ENCODE measurements around the gene SPAG8. TPM values are rescaled to one million over a fixed set of nuclear protein-coding genes. Genes with fewer than 3 reads are reported as not detected.

SPAG8 gene
- total RNA-seq, 2 experiments from 2014 or later = 1.1 to 1.4 TPM

DNA sequence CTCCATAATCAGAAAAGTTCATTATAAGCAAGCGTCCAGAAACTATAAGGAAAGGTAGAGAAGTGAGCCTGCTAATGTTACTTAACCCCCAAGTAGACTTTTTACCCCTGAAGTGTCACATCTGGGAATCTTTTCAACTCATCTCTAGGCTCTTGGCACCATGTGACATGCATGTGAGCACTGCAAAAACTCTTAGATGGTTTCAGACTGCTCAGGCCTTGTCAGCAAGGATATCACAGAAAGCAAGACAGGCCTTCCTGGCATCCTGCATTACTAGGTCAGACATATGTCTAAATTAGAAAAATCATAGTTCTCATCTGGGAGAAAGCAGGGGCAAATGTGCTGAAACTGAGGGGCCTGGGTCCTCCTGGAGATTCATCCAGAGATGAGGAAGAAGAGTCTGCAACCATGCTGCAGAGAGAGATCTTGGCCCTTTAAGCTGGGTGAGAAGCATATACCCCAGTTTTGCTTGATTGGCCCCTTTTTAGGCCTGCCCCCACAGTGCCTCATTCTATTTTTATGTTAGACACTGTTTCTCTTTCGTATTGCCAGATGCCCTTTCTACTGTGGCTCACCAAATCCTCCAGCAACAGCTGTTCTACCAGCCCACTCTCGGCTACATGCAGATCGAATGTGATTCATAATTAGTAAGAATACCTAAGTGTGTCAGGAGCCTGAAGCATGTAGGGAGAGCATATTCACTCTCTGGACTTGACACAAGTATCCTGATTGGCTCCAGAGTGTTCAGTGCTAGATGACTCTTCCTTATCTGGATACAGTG, 35.9 kb upstream of the SPAG8 start:
- Mint-ChIP-seq H3K4me1 (ENCODE audit: low read depth) (peaks cover 33% of the 10 kb centered on the region), H3K27me3 (no peaks in the 10 kb centered on the region), H3K4me3 (no peak overlapping the region), H3K27ac (no peak overlapping the region), H3K9me3 (no peaks in the 10 kb centered on the region), H3K36me3 (no peaks in the 10 kb centered on the region)
- ChIA-PET CTCF (interaction anchor here (0.7 to 1.2 kb wide), 3 partner anchors 58 to 152 kb away, joined by 3 to 4 read pairs (median 3); no protein-coding TSS in a partner anchor), POLR2A (no interaction called here)
- intact Hi-C loops (cut with micrococcal nuclease) = loop anchor here (2.0 kb wide), 1 partner anchor 33 kb away; the partner anchor contains the start of gene HINT2
- peak; percentile 69 for DNase-seq

DNA sequence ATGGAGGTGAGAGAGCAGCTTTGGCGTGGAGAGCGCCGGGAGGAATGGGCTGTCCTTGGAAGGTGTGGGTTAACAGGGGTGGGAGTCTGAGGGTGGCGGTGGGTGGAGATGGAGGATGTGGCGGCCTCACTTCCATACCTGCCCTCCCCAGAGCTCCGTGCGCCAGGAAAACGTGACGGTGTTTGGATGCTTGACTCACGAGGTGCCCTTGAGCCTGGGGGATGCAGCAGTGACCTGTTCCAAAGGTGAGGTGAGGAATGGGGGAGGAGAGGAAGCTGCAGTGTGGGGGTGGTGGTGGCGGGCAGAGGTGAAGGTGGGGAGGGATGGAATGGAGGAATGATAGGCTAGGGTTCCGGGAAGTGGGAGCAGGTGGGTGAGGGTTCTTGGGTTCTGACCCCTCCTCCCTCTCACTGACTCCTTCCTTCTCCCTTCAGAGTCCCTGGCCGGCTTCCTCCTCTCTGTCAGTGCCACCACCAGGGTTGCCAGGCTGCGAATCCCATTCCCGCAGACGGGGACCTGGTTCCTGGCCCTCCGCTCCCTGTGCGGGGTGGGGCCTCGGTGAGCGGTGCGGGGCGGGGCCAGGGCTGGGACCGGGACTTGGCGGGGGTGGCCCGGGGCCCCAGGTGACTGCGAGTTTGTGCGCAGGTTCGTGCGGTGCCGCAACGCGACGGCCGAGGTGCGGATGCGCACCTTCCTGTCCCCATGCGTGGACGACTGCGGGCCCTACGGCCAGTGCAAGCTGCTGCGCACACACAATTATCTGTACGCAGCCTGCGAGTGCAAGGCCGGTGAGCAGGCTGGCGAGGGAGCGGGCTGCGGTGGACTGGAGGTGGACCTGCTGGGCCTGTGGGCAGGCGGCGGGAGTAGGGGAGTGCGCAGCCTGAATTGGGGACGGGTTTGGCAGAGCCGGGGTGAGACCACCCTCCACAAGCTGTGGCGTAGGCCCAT, 34.0 kb upstream of the SPAG8 start:
- Mint-ChIP-seq H3K27me3 (no peaks in the 10 kb centered on the region), H3K4me3 (no peak overlapping the region), H3K36me3 (no peaks in the 10 kb centered on the region), H3K4me1 (ENCODE audit: low read depth) (peaks cover 36% of the 10 kb centered on the region), H3K27ac (no peak overlapping the region), H3K9me3 (no peaks in the 10 kb centered on the region)
- intact Hi-C loops (cut with micrococcal nuclease) = loop anchor here (2.0 kb wide), 1 partner anchor 17 kb away; the partner anchor contains the start of genes FAM221B and TMEM8B
- ChIA-PET POLR2A (no interaction called here), CTCF (interaction anchor here (0.7 to 1.6 kb wide), 4 partner anchors 12 to 175 kb away, joined by 3 to 9 read pairs (median 4); partner anchors contain the start of gene HINT2)
- DNase-seq = no peak

DNA sequence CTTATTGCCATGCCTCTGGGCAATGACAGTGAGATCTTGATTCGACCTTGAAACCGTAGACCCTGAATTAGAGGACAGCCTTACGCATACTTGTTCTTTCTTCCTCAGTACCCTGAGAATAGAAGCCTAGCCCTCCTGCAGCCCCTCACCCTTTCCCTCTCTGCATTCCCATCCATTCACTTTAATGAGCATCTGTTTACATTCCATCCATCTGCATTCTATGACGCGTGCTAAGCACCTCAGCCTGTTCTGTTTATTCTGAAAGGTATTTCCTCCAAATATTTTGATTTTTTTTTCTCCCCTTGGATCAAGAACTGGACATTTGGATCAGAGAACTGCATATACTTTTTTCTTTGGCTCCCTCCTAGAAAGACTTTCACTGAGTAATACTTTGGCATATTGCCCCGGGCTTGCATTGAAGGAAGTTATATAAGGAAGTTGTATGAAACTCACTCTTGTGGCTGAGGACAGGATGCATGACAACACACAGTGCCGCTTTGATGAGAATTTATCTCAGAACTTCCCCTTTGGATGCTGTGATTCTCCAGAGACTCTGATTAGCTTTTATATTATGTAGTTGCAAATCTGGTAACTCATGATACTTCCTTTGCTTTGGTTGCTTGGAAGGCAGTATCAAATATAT, 32.7 kb upstream of the SPAG8 start:
- intact Hi-C loops (cut with micrococcal nuclease) = loop anchor here (2.0 kb wide), 1 partner anchor 16 kb away; the partner anchor contains the start of genes FAM221B and TMEM8B
- Mint-ChIP-seq H3K9me3 (no peaks in the 10 kb centered on the region), H3K36me3 (no peaks in the 10 kb centered on the region), H3K27me3 (no peaks in the 10 kb centered on the region), H3K4me1 (ENCODE audit: low read depth) (peaks cover 36% of the 10 kb centered on the region), H3K4me3 (no peak overlapping the region), H3K27ac (no peak overlapping the region)
- CTCF ChIA-PET = interaction anchor here (1.6 kb wide), 1 partner anchor 37 kb away, joined by 9 read pairs; no protein-coding TSS in a partner anchor
- DNase-seq = no peak
- POLR2A ChIA-PET = no interaction called here

DNA sequence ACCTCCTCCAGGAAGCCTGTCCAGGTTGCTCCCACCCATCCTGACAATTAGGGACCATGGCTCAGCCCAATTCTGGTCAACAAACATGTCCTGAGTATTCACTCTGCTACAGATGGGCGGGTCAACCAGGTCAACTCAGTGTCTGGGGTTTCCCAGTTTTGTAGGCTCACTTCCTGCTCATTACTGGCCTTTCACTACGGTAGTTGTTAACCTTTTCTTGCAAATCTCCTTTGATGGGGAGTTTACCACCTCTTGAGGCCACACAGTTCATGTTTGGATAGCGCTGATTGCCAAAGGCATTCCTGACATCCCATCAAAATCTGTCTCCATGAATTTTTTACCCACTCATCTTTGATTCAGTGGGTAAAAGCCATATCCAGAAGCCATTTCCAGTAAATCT, 30.7 kb upstream of the SPAG8 start:
- DNase-seq = no peak
- intact Hi-C loops (cut with micrococcal nuclease) = no loop called here
- POLR2A ChIA-PET = no interaction called here
- Mint-ChIP-seq H3K27ac (no peak overlapping the region), H3K36me3 (no peaks in the 10 kb centered on the region), H3K4me1 (ENCODE audit: low read depth) (peaks cover 30% of the 10 kb centered on the region), H3K4me3 (no peak overlapping the region), H3K9me3 (no peaks in the 10 kb centered on the region), H3K27me3 (no peaks in the 10 kb centered on the region)
- CTCF ChIA-PET = no interaction called here

DNA sequence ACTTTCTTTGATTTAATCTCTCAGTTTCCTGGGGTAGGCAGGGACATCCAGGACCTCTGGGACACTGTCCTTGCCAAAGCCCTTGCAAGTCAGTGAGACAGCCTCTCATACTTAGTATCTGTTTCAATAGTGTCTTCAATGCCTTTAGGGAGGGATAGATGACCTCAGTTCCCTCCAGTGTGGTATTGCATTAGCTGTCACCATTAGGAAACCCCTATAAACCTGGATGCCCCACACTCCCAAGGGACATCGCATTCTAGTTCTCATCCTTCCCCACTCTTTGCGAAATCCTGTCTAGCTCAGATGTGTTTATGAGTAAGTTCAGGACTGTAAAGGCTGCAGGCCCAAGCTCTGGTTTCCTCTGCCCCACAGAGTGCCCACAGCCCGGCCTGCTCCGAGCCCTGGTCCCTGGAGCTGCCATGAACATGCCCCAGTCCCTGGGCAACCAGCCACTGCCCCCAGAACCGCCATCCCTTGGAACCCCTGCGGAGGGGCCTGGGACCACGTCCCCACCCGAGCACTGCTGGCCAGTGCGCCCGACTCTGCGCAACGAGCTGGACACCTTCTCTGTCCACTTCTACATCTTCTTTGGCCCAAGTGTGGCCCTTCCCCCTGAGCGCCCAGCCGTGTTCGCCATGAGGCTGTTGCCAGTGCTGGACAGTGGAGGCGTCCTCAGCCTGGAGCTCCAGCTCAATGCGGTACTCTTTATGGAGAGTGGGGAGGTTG, 30.1 kb upstream of the SPAG8 start:
- Mint-ChIP-seq H3K4me1 (ENCODE audit: low read depth) (peaks cover 25% of the 10 kb centered on the region), H3K36me3 (no peaks in the 10 kb centered on the region), H3K9me3 (no peaks in the 10 kb centered on the region), H3K27ac (no peak overlapping the region), H3K27me3 (no peaks in the 10 kb centered on the region), H3K4me3 (no peak overlapping the region)
- CTCF ChIA-PET = interaction anchor here (1.0 kb wide), 1 partner anchor 40 kb away, joined by 3 read pairs; no protein-coding TSS in a partner anchor
- POLR2A ChIA-PET = interaction anchor here (0.9 kb wide), 1 partner anchor 10 kb away, joined by 3 read pairs; no protein-coding TSS in a partner anchor
- intact Hi-C loops (cut with micrococcal nuclease) = no loop called here
- no peak for DNase-seq

DNA sequence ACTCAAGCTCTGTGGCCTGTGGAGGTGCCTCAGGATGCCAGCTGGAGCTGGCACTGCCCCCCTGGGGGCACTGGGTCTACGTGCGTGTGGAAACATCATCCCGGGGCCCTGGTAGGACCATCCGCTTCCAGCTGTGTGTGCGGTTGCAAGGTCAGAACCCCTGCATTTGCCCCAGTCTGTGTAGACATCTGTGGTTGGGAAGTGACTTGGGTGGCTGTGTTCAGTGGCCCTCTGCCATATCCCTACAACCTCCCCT, 29.5 kb upstream of the SPAG8 start:
- Mint-ChIP-seq H3K4me3 (no peak overlapping the region), H3K4me1 (ENCODE audit: low read depth) (peaks cover 21% of the 10 kb centered on the region), H3K9me3 (no peaks in the 10 kb centered on the region), H3K36me3 (no peaks in the 10 kb centered on the region), H3K27me3 (no peaks in the 10 kb centered on the region), H3K27ac (no peak overlapping the region)
- ChIA-PET CTCF (interaction anchor here (0.6 to 1.0 kb wide), 2 partner anchors 41 to 862 kb away, joined by 3 to 5 read pairs; no protein-coding TSS in a partner anchor), POLR2A (interaction anchor here (0.9 kb wide), 1 partner anchor 10 kb away, joined by 3 read pairs; no protein-coding TSS in a partner anchor)
- DNase-seq = no peak
- intact Hi-C loops (cut with micrococcal nuclease) = no loop called here

DNA sequence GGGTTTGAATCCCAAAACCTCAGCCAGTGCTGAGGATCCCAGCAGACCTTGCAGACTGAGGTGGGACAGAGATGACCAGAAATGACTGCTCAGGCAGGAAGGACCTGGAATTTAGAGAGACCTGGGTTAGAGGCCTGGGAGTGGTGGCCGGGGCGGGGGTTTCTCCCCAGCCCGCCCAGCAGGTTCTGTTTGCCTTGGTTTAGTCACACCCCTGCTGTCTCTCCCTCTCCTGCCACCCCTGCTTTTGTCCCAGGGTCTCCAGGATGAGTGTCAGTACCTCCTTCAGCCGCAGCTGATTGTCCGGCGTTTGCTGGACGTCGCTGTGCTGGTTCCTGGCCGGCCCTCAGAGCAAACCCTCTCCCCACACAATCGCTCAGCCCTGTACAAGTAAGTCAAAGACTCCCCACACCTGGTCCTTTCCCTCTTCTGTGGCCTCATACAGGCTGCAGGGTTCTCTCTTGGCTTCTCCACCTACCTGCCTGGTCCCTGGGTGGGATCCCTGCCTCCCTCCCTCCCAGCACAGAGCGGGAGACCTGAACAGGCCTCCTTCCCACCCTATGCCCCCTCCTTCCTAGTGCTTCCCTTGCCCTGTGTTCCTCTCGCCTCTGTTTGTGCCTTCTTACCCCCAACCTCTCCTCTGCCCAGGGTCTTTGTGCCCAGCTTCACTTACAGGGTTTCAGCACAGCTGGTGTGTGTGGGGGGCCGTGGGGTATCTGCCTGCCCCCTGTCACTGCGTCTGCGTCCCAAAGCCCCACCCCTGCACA, 29.0 kb upstream of the SPAG8 start:
- intact Hi-C loops (cut with micrococcal nuclease) = no loop called here
- Mint-ChIP-seq H3K4me1 (ENCODE audit: low read depth) (peaks cover 21% of the 10 kb centered on the region), H3K27ac (no peak overlapping the region), H3K4me3 (no peak overlapping the region), H3K36me3 (no peaks in the 10 kb centered on the region), H3K27me3 (no peaks in the 10 kb centered on the region), H3K9me3 (no peaks in the 10 kb centered on the region)
- POLR2A ChIA-PET = no interaction called here
- no peak for DNase-seq
- CTCF ChIA-PET = interaction anchor here (0.6 to 1.0 kb wide), 3 partner anchors 15 to 861 kb away, joined by 3 to 5 read pairs (median 4); no protein-coding TSS in a partner anchor

DNA sequence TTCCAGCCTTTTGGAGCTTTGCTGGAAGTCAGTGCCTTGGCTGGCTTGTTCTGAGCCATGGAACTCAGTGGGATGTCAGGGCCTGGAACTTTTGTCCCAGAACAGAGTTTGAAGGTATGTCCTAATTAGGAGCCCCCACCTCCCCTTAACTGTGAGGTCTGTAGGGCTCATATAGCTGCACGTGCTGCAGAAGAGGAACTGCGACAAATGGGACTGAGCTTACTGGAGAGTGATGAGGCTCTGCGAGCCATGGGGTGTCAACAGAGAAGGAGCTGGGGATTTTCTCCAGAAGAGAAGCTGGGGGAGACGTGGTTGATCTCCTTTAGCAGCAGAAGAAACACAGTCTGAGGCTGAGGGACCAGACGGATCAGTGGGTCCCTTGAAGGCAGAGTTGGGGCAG, 27.9 kb upstream of the SPAG8 start:
- DNase-seq = no peak
- CTCF ChIA-PET = interaction anchor here (1.0 kb wide), 1 partner anchor 14 kb away, joined by 4 read pairs; no protein-coding TSS in a partner anchor
- H3K27me3 Mint-ChIP-seq = no peaks in the 10 kb centered on the region
- H3K36me3 Mint-ChIP-seq = no peaks in the 10 kb centered on the region
- H3K4me3 Mint-ChIP-seq = no peak overlapping the region
- POLR2A ChIA-PET = no interaction called here
- H3K4me1 Mint-ChIP-seq (ENCODE audit: low read depth) = peaks cover 10% of the 10 kb centered on the region
- intact Hi-C loops (cut with micrococcal nuclease) = no loop called here
- no peaks in the 10 kb centered on the region for H3K9me3 Mint-ChIP-seq
- H3K27ac Mint-ChIP-seq = no peak overlapping the region

DNA sequence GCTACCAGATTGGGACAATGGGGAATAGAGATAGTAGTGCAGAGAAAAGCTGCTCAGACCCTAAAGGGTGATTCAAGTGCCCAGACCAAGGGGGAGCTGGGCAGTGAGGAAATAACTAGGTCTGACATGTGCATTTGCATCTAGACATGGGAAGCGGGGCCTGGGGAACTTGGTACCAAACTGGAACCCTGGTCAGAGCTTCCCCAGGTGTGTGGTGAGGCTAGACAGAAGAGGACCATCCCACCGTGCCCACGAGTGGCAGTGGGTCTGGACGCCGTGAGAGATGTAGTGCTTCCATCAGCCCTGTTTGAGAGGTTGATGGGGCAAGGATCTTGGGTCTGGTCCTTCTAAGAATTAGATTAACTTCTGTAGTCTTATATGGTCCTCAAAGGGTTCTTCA, 24.5 kb upstream of the SPAG8 start:
- ChIA-PET POLR2A (no interaction called here), CTCF (interaction anchor here (1.7 to 4.5 kb wide), 2 partner anchors 11 to 45 kb away, joined by 5 to 33 read pairs; no protein-coding TSS in a partner anchor)
- H3K27me3 Mint-ChIP-seq = no peaks in the 10 kb centered on the region
- H3K4me1 Mint-ChIP-seq (ENCODE audit: low read depth) = no peaks in the 10 kb centered on the region
- H3K27ac Mint-ChIP-seq = no peak overlapping the region
- no peak overlapping the region for H3K4me3 Mint-ChIP-seq
- H3K9me3 Mint-ChIP-seq = no peaks in the 10 kb centered on the region
- intact Hi-C loops (cut with micrococcal nuclease) = no loop called here
- DNase-seq = no peak
- no peaks in the 10 kb centered on the region for H3K36me3 Mint-ChIP-seq

DNA sequence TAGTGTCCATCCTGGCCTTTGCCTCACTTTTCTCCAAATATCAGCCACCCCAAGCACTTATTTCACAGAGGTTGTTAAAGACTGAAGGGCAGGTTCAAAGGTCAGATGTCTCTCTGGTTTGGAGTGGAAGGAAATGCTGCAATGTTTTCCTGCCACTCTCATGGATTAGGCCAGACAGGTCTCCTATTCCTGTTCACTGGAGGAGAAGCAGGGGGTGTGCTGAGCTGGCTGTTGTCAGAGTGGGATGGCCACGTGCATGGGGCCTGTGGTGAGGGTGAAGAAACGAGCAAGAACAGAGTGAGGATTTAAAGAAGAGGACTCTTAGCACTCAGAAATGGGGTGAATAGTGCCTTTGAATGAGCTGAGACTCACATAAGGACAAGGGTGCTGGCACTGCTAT, 23.7 kb upstream of the SPAG8 start:
- H3K36me3 Mint-ChIP-seq = no peaks in the 10 kb centered on the region

More for the DNA sequence above, 23.7 kb upstream of the SPAG8 start:
- H3K27ac Mint-ChIP-seq = no peak overlapping the region
- H3K4me3 Mint-ChIP-seq = no peak overlapping the region
- CTCF ChIA-PET = interaction anchor here (0.6 to 4.5 kb wide), 9 partner anchors 10 to 100 kb away, joined by 3 to 33 read pairs (median 4); no protein-coding TSS in a partner anchor
- DNase-seq = no peak
- intact Hi-C loops (cut with micrococcal nuclease) = no loop called here
- H3K9me3 Mint-ChIP-seq = no peaks in the 10 kb centered on the region
- H3K27me3 Mint-ChIP-seq = no peaks in the 10 kb centered on the region
- peaks cover under 1% of the 10 kb centered on the region for H3K4me1 Mint-ChIP-seq (ENCODE audit: low read depth)
- POLR2A ChIA-PET = no interaction called here
